B cell (primary cell): ENCODE data around the gene SCNN1B. TPM values are rescaled to one million over a fixed set of nuclear protein-coding genes. Genes with fewer than 3 reads are reported as not detected.

ENCODE experiments used
- ATAC-seq: fragments of 200-7000 bp; cut with Tn5 transposase; one replicate; pipeline ENCODE4 v1.10.0; 2021; ENCODE audit warnings: low read depth, mild to moderate bottlenecking, moderate number of reproducible peaks, moderate library complexity
- CTCF ChIA-PET: fragments of 350-600 bp; sonication (Branson Sonifier 250); formaldehyde crosslinking; loops from one replicate; lab custom pipeline; 2021; ENCODE audit warnings: antibody characterized with exemption, inconsistent platforms; lab: Charles Lee
- POLR2A ChIA-PET: fragments of 350-600 bp; sonication (Branson Sonifier 250); formaldehyde crosslinking; loops from one replicate; lab custom pipeline; 2021; ENCODE audit warnings: antibody characterized with exemption; lab: Charles Lee
- DNase-seq: peaks from one replicate; pipeline ENCODE4 v3.0.0; 2013
- H2AFZ ChIP-seq: 2 replicates; pipeline ENCODE4 v1.6.1; 2012; ENCODE audit warnings: mild to moderate bottlenecking, low read depth, low read length; ENCODE audit not compliant: insufficient read depth, poor library complexity, severe bottlenecking
- H3K27ac ChIP-seq, 2 donors: 1 replicate in 1 of 2; 2 replicates in 1 of 2; pipeline ENCODE4 v1.5.1; 2012 to 2013; ENCODE audit warnings: low read length in 2 of 2, mild to moderate bottlenecking in 2 of 2, moderate library complexity in 1 of 2
- H3K27me3 ChIP-seq, 4 experiments: fragments of 200-600 bp in 1 of 4; sonication (generic) in 1 of 4; replicated peaks in 1 of 4; 1 replicate in 2 of 4; 2 replicates in 2 of 4; pipeline versions ENCODE4 v1.6.1 to v1.7.0; 2013 to 2016; ENCODE audit warnings: low read length in 3 of 4, mild to moderate bottlenecking in 2 of 4, mixed read lengths in 1 of 4, moderate library complexity in 1 of 4; ENCODE audit not compliant: insufficient read depth in 4 of 4, control insufficient read depth in 3 of 4; ENCODE audit errors: control extremely low read depth in 1 of 4
- H3K36me3 ChIP-seq, 2 experiments: replicated peaks in 1 of 2; 1 replicate in 1 of 2; 2 replicates in 1 of 2; pipeline versions ENCODE4 v1.6.1 to v1.7.1; 2013; ENCODE audit warnings: low read length in 1 of 2; ENCODE audit not compliant: insufficient read depth in 2 of 2, control insufficient read depth in 1 of 2; ENCODE audit errors: control extremely low read depth in 1 of 2, extremely low read depth in 1 of 2
- H3K4me1 ChIP-seq, 2 donors: fragments of 200-600 bp in 1 of 2; sonication (generic) in 1 of 2; 1 replicate in 1 of 2; 2 replicates in 1 of 2; pipeline versions ENCODE4 v1.5.1 to v1.6.1; 2013 to 2017; ENCODE audit warnings: low read length in 2 of 2; ENCODE audit not compliant: control insufficient read depth in 2 of 2, insufficient read depth in 2 of 2
- H3K4me2 ChIP-seq: replicated peaks from 2 replicates; pipeline ENCODE3; 2012; ENCODE audit warnings: mild to moderate bottlenecking, low read depth, low read length; ENCODE audit not compliant: poor library complexity, severe bottlenecking
- H3K4me3 ChIP-seq, 5 experiments: fragments of 200-600 bp in 1 of 5; sonication (generic) in 1 of 5; 1 replicate in 3 of 5; 2 replicates in 2 of 5; pipeline versions ENCODE4 v1.5.1 to v1.7.0; 2011 to 2016; ENCODE audit warnings: low read length in 4 of 5, mild to moderate bottlenecking in 4 of 5, low read depth in 2 of 5, control low read depth in 1 of 5, moderate library complexity in 1 of 5; ENCODE audit not compliant: insufficient read depth in 1 of 5; ENCODE audit errors: control extremely low read depth in 1 of 5, extremely low read depth in 1 of 5
- H3K79me2 ChIP-seq: fragments of 200-600 bp; sonication (generic); one replicate; pipeline ENCODE4 v1.6.0; 2016; ENCODE audit warnings: low read length; ENCODE audit not compliant: control insufficient read depth, insufficient read depth
- H3K9ac ChIP-seq: fragments of 200-600 bp; sonication (generic); 2 replicates; pipeline ENCODE4 v1.6.1; 2017; ENCODE audit warnings: mild to moderate bottlenecking, low read length, moderate library complexity
- H3K9me3 ChIP-seq, 3 donors: one replicate each; pipeline versions ENCODE4 v1.6.1 to v1.7.1; 2013; ENCODE audit warnings: low read length in 2 of 3; ENCODE audit not compliant: control insufficient read depth in 2 of 3, insufficient read depth in 1 of 3; ENCODE audit errors: control extremely low read depth in 1 of 3
- H4K20me1 ChIP-seq: 2 replicates; pipeline ENCODE4 v1.6.0; 2012; ENCODE audit warnings: mild to moderate bottlenecking, low read length; ENCODE audit not compliant: insufficient read depth, control insufficient read depth, poor library complexity, severe bottlenecking
- H3K27ac Mint-ChIP-seq: one replicate; pipeline ENCODE4 v1.8.0; 2021; ENCODE audit warnings: mixed read lengths
- H3K27me3 Mint-ChIP-seq: one replicate; pipeline ENCODE4 v1.8.0; 2021; ENCODE audit warnings: mixed read lengths
- H3K4me1 Mint-ChIP-seq: one replicate; pipeline ENCODE4 v1.8.0; 2021; ENCODE audit warnings: mixed read lengths
- H3K4me3 Mint-ChIP-seq: one replicate; pipeline ENCODE4 v1.8.0; 2021; ENCODE audit warnings: mixed read lengths
- H3K9me3 Mint-ChIP-seq: one replicate; pipeline ENCODE4 v1.8.0; 2022; ENCODE audit warnings: mixed read lengths; ENCODE audit not compliant: insufficient read depth
- CTCF ChIP-seq: fragments of 200-600 bp; IDR thresholded peaks from one replicate; pipeline ENCODE4 v1.8.0; 2022; ENCODE audit warnings: antibody characterized with exemption, mild to moderate bottlenecking
- EZH2 ChIP-seq: IDR thresholded peaks from 2 replicates; pipeline ENCODE4 v1.6.1; 2012; ENCODE audit warnings: borderline replicate concordance, low read depth, mild to moderate bottlenecking, moderate library complexity, low read length; ENCODE audit not compliant: insufficient read depth, poor library complexity, severe bottlenecking
- WGBS: methylation state at CpG from one replicate; pipeline ENCODE4 v1.1.5; 2013; ENCODE audit warnings: missing lambda C conversion rate; ENCODE audit not compliant: insufficient coverage; 5-methylcytosine and 5-hydroxymethylcytosine counted together
- intact Hi-C: fragments of 100-400 bp; cut with micrococcal nuclease; formaldehyde crosslinking; loops from one replicate; pipeline ENCODE4 v1.10.0; 2022
- polyA plus RNA-seq: library from polyadenylated mRNA; depleted of rRNA; stranded (reverse); fragments of >200 nt; gene quantifications from 2 replicates; pipeline ENCODE4 v1.2.3, GENCODE V29; 2012
- total RNA-seq, 2 donors: library from RNA; stranded (reverse); fragments of 120-200 nt in 1 of 2; gene quantifications; 1 replicate in 1 of 2; 2 replicates in 1 of 2; pipeline versions ENCODE4 v1.2.3 to v1.2.4, GENCODE V29; 2013 to 2022

The SCNN1B gene
- total and polyA plus RNA-seq, 2 donors (not counting 1 experiment from before 2014, with no cell fraction given) = 0.30 TPM; not detected in 1

GRCh38 chr16:23414731-23415130 lies 112.6 kb downstream of the SCNN1B start:
- no peak overlapping the region for H3K9ac ChIP-seq
- H3K9me3 Mint-ChIP-seq = no peaks in the 10 kb centered on the region
- WGBS = 93% methylated on average over 3 of the region's 6 CpGs
- no peaks in the 10 kb centered on the region for H4K20me1 ChIP-seq
- intact Hi-C loops = no loop called here
- no peaks in the 10 kb centered on the region for H3K9me3 ChIP-seq
- H3K36me3 ChIP-seq = peaks cover 4 to 55% of the 10 kb centered on the region in 2 experiments
- H3K79me2 ChIP-seq = no peaks in the 10 kb centered on the region
- no peak overlapping the region for H3K4me3 ChIP-seq
- H3K4me1 Mint-ChIP-seq = no peaks in the 10 kb centered on the region
- no peak overlapping the region for H3K27ac ChIP-seq
- no peak overlapping the region for H3K4me3 Mint-ChIP-seq
- no peak overlapping the region for H2AFZ ChIP-seq
- no peaks in the 10 kb centered on the region for H3K4me1 ChIP-seq
- ATAC-seq (no peak), DNase-seq (no peak)
- no peak overlapping the region for H3K27ac Mint-ChIP-seq
- ChIA-PET POLR2A (no interaction called here), CTCF (interaction anchor here (4.0 kb wide), 1 partner anchor 20 kb away, joined by 21 read pairs; no protein-coding TSS in a partner anchor)
- TF ChIP-seq EZH2 = no peak
- TF ChIP-seq CTCF = no peak
- H3K4me2 ChIP-seq = no peak overlapping the region
- H3K27me3 Mint-ChIP-seq = no peaks in the 10 kb centered on the region
- no peaks in the 10 kb centered on the region for H3K27me3 ChIP-seq

- CTCF ChIA-PET = interaction anchor here (4.0 kb wide), 1 partner anchor 18 kb away, joined by 21 read pairs; no protein-coding TSS in a partner anchor
Observed at GRCh38 chr16:23416816-23417215, 114.7 kb downstream of the SCNN1B start.

More at GRCh38 chr16:23416816-23417215, 114.7 kb downstream of the SCNN1B start:
- no peaks in the 10 kb centered on the region for H3K9me3 ChIP-seq
- no peaks in the 10 kb centered on the region for H3K79me2 ChIP-seq
- H3K4me3 ChIP-seq = no peak overlapping the region
- TF ChIP-seq EZH2 (no peak), CTCF (no peak)
- H3K27me3 ChIP-seq = no peaks in the 10 kb centered on the region
- Mint-ChIP-seq H3K4me3 (no peak overlapping the region), H3K27ac (no peak overlapping the region), H3K9me3 (no peaks in the 10 kb centered on the region), H3K4me1 (no peaks in the 10 kb centered on the region), H3K27me3 (no peaks in the 10 kb centered on the region)
- no peak for ATAC-seq
- no peaks in the 10 kb centered on the region for H4K20me1 ChIP-seq
- H3K4me2 ChIP-seq = no peak overlapping the region
- no peak overlapping the region for H2AFZ ChIP-seq
- H3K36me3 ChIP-seq = peaks cover 0 to 43% of the 10 kb centered on the region in 2 experiments
- no peak for DNase-seq
- POLR2A ChIA-PET = no interaction called here
- over 99% methylated on average over 7 of the region's 7 CpGs for WGBS
- intact Hi-C loops = no loop called here
- no peak overlapping the region for H3K9ac ChIP-seq
- H3K4me1 ChIP-seq = no peaks in the 10 kb centered on the region
- no peak overlapping the region for H3K27ac ChIP-seq
